Skeletal muscle cell (primary cell): ENCODE measurements around the gene GPRC5B.

Source experiments
- DNase-seq: peaks from one replicate; pipeline ENCODE4 v3.0.0-alpha.2; 2010; ENCODE audit warnings: low read depth
- H3K4me3 ChIP-seq: 2 replicates; pipeline ENCODE4 v1.5.1; 2011; ENCODE audit warnings: low read depth, mild to moderate bottlenecking, control low read depth, low read length, moderate library complexity

Gene GPRC5B

GRCh38 chr16:19898924-19899604, 14.4 kb upstream of the GPRC5B start:
- H3K4me3 ChIP-seq = no peak overlapping the region
- no peak for DNase-seq

DNA sequence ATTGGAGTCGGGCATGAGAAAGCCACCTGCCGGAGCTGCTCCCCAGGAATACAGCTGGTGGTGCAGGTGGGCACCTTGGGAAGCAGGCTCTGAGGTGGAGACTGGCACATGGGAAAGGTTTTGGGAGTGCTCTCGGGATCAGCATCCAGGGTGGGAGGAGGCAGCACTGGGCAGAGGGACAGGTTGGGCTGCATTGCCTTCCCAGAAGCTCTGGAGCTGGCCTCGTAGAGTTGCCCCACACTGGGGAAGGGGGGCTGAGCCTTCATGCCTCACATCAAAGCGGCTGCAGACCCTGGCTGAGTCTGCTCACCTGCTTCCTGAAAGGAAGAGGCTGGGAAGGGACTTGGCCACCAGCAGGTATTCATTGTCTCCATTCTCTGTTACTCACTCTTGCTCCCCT, 13.5 kb upstream of the GPRC5B start:
- DNase-seq = no peak
- no peak overlapping the region for H3K4me3 ChIP-seq

DNA sequence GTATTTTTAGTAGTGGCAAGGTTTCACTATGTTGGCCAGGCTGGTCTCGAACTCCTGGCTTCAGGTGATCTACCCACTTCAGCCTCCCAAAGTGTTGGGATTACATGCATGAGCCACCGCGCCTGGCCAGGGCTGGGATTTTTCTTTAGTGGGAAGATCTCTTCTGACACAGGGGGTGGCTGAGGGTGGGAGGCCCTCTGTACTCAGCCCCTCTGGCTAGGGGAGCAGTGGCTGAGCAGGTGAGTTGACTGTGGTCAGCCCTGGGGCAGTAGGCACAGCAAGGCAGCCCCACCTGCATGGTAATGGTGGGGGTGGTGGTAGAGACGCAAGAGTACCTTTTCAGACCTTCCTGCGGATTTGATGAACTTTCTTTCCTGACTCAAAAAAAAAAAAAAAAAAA, 12.3 kb upstream of the GPRC5B start:
- no peak for DNase-seq
- no peak overlapping the region for H3K4me3 ChIP-seq

GRCh38 chr16:19894586-19894985, 9.9 kb upstream of the GPRC5B start:
- no peak for DNase-seq

DNA sequence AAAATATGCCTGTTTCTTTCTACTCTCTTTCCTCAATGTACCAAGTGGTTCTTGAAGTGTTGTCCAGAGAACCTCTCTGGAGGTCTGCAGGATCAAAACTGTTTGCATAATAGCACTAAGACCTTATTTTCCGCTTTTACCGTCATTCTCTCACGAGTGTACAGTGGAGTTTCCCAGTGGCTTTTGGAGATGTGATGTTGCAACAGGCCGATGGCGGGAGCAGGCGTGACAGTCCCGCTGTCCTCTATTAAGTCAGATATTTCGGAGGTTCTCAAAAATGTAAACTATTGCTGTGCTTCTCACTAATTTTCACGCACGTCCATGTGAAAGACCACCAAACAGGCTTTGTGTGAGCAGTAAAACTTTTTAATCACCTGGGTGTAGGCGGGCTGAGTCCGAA, 8.3 kb upstream of the GPRC5B start:
- DNase-seq = no peak
- no peak overlapping the region for H3K4me3 ChIP-seq

More at GRCh38 chr16:19894586-19894985, 9.9 kb upstream of the GPRC5B start:
- H3K4me3 ChIP-seq = no peak overlapping the region

DNA sequence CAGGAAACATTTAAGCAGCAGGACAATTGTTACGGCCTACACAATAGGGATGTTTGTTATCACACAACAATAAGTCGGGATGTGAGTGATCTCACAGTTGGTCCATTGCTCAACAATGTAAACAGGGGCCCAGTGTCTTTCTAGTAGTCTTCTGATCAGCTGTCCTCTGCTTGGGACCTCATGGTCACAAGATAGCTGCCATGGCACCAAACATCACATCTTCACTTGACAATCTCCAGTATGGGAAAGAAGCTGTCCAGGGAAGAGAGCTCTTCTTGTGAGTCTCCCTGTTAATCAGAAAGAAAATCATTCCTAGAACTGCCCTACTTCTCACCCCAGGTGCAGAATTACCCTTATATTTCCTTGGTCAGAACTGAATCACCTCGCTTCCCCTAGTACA, 6.3 kb upstream of the GPRC5B start:
- no peak overlapping the region for H3K4me3 ChIP-seq
- no peak for DNase-seq

- DNase-seq = no peak
Observed at GRCh38 chr16:19888834-19889233, 4.2 kb upstream of the GPRC5B start.

GRCh38 chr16:19886073-19886941, 1.7 kb upstream of the GPRC5B start:
- DNase-seq = peak; percentile 30
- H3K4me3 ChIP-seq = no peak overlapping the region

More at GRCh38 chr16:19888834-19889233, 4.2 kb upstream of the GPRC5B start:
- no peak overlapping the region for H3K4me3 ChIP-seq

GRCh38 chr16:19885451-19886072, 914 bp upstream of the GPRC5B start:
- peak overlapping the region; percentile 60 for H3K4me3 ChIP-seq
- DNase-seq = no peak

DNA sequence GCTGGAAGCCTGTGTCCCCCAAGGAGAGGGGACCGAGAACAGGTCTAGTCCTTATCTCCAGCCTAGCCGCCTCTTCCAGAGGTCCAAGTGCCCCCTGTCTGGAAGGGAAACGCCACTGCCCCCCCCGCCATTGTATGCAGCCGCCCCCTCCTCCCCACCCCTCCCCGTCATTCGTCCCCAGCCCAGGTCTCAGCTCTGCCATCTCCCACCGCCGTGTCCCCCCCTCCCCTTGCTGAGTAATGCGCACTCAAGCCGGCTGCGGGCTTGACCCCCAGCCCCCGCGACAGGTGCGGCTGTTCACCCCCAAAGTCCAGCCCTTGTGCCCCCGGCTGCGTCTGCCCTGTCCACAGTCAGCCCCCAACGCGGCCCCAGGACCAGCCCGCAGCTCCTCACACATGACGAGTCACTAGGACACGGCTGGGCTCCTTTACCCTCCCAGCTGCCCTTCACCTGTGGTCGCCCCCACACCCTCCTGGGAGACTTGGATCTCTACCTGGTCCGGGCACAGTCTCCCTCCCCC, 622 bp downstream of the GPRC5B start:
- H3K4me3 ChIP-seq = peak overlapping the region; percentile 60

DNA sequence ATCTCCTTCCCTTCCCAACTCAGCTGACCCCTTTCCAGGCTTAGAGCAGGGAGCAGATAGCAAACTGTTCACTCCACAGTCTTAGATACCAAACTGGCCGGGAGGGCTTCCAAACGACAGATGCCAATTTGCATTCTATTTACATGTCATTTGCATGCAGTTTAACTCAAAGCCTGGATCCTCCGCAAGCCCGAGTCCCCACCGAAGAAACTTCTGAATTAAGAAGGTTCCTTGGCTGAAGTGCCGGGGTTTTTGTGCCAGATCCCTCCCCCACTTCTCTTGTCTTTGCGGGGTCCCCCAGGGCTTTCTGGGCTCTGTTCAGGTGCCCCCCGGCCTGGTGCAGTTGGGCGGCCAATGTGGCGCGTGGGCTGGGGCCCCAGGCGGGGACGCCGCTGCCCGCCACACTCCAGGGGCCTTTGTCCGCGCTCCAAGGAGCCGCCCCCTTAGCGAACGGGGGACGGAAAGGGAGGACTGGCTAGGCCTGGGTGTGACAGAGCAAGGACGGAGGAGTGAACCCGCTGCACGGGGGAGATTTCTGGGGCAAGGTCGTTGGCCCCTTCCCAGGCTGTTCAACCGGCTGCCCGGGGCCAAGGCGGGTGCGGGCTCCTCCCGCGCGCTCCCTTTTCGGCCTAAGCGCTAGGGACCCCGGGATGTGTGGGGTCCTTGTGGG, 1.2 kb downstream of the GPRC5B start:
- no peak for DNase-seq
- peak overlapping the region; percentile 60 for H3K4me3 ChIP-seq

More for the DNA sequence above, 622 bp downstream of the GPRC5B start:
- no peak for DNase-seq

GRCh38 chr16:19882646-19883045, 2.0 kb downstream of the GPRC5B start:
- H3K4me3 ChIP-seq = no peak overlapping the region
- no peak for DNase-seq

- no peak overlapping the region for H3K4me3 ChIP-seq
- DNase-seq = no peak
Observed at GRCh38 chr16:19882186-19882585, 2.5 kb downstream of the GPRC5B start.

DNA sequence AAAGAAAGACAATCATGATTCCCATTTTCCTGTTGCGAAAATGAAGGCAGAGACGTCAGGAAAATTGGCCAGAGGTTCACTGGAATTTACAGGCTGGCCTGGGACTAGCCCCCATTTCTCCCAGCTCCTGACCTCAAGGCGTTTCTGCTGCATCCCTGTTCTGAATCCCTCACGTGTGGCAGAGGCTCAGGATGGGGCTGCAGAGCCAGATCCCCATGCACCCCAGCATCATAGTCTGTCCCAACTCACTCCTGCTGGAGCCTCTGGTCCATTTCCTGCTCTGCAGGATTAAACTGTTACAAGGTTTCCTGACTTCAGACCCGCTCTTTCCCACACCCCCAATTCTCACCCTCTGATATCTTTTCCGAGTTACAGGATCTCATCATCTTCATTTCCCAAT, 2.9 kb downstream of the GPRC5B start:
- DNase-seq = no peak
- H3K4me3 ChIP-seq = no peak overlapping the region

DNA sequence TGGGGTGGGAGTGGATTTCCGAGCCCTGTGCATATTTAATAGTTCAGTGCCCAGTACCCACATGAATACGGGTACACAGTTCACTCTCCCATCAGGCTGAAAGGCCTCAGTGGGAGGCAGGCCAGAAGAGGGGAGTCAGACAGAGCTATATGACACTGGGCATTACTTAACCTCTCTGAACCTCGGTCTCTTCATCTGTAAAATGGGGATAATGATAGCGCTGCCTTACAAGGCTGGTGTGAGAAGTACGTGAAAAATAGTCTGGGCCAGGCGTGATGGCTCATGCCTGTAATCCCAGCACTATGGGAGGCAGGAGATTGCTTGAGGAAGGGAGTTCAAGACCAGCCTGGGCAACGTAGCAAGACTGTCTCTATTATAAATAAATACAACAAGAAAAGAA, 3.6 kb downstream of the GPRC5B start:
- no peak for DNase-seq
- H3K4me3 ChIP-seq = no peak overlapping the region

GRCh38 chr16:19879241-19879792, 5.3 kb downstream of the GPRC5B start:
- DNase-seq = no peak
- H3K4me3 ChIP-seq = no peak overlapping the region

GRCh38 chr16:19878757-19879156, 5.9 kb downstream of the GPRC5B start:
- no peak overlapping the region for H3K4me3 ChIP-seq
- no peak for DNase-seq

DNA sequence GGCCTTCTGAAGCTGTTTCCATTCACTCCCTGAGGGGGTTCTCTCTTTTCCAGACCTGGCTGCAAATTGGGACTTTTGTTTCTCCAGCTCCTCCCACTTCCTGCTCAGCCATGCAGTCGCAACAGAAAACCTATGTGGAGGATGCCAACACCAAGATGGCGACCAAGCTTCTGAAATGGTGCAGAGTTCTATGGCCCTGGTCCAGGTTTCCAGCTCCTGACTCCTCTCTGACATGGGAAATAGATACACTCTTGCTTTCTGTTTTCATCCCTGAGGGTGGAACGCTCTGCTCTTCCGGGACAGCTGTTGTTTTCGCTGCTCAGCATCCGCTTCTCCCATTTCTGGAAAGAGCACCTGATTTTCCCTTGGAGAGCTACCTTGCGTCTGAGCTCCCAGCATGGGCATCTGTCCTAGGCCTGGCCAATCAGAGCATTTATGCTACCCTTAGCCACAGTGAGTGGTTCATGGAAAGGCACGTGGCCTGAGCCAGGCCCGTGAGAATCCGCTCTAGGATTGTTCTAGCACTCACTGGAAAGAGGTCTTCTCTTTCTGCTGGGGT, 8.1 kb downstream of the GPRC5B start:
- no peak for DNase-seq
- H3K4me3 ChIP-seq = no peak overlapping the region

DNA sequence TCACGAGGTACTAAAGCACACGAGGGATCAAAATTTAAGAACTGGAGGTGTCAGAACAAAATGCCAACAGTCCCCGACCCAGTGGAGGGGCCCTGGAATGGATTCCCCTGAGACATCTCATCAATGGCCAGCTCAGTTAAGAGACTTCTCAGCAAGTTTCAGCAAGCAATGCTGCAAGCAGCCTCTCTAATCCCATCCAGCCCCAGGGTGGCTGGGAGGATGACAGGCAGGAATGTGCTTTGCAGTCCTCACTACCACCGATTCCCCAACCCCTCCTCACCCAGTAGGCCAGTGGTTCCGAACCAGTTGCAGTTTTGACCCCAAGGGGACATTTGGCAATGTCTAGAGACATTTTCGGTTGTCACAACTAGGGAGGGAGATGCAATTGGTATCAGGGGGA, 8.7 kb downstream of the GPRC5B start:
- H3K4me3 ChIP-seq = no peak overlapping the region
- DNase-seq = no peak
